NCI-H2171 (cell line): ENCODE data around the gene CST11.

Source experiments
- DNase-seq: peaks from one replicate; lab custom pipeline; 2025; lab: John Stamatoyannopoulos, UW

Gene CST11

GRCh38 chr20:23419995-23420901, 32.4 kb downstream of the CST11 start:
- DNase-seq, result peak; percentile 10

- DNase-seq, result no peak
These were observed 33.0 kb downstream of the CST11 start for GRCh38 chr20:23419657-23419994.

GRCh38 chr20:23417861-23418260, 34.8 kb downstream of the CST11 start:
- no peak for DNase-seq

GRCh38 chr20:23415959-23416583, 36.6 kb downstream of the CST11 start:
- no peak for DNase-seq

- DNase-seq, result no peak
These were observed 37.1 kb downstream of the CST11 start for GRCh38 chr20:23415555-23415954.

GRCh38 chr20:23414526-23415188, 38.0 kb downstream of the CST11 start:
- DNase-seq, result no peak

- DNase-seq, result no peak
These were observed 38.7 kb downstream of the CST11 start for GRCh38 chr20:23413862-23414422.

GRCh38 chr20:23412026-23412425, 40.6 kb downstream of the CST11 start:
- no peak for DNase-seq

- no peak for DNase-seq
These were observed 41.6 kb downstream of the CST11 start for GRCh38 chr20:23410916-23411695.

- no peak for DNase-seq
These were observed 42.9 kb downstream of the CST11 start for GRCh38 chr20:23409800-23410199.

GRCh38 chr20:23408957-23409356, 43.7 kb downstream of the CST11 start:
- no peak for DNase-seq

- DNase-seq, result no peak
These were observed 44.8 kb downstream of the CST11 start for GRCh38 chr20:23407781-23408464.

- no peak for DNase-seq
These were observed 45.8 kb downstream of the CST11 start for GRCh38 chr20:23406880-23407279.

GRCh38 chr20:23404196-23404595, 48.5 kb downstream of the CST11 start:
- no peak for DNase-seq

- no peak for DNase-seq
These were observed 48.9 kb downstream of the CST11 start for GRCh38 chr20:23403751-23404150.

GRCh38 chr20:23401051-23401450, 51.6 kb downstream of the CST11 start:
- no peak for DNase-seq
